IPS DF 4.7 (cell line): Measurements from ENCODE around the gene PCNX4.

ENCODE experiments used
- DNase-seq: peaks from one replicate; pipeline ENCODE4 v3.0.0-alpha.2; 2013; ENCODE audit warnings: low spot score; ENCODE audit errors: extremely low read depth

The PCNX4 gene

GRCh38 chr14:60174352-60175254 lies 82.9 kb downstream of the PCNX4 start:
- no peak for DNase-seq

- DNase-seq = no peak
Observed at GRCh38 chr14:60175255-60175902, 83.7 kb downstream of the PCNX4 start.

- DNase-seq = no peak
Observed at GRCh38 chr14:60178164-60178563, 86.4 kb downstream of the PCNX4 start.

- no peak for DNase-seq
Observed at GRCh38 chr14:60178820-60179219, 87.1 kb downstream of the PCNX4 start.

- DNase-seq = no peak
Observed at GRCh38 chr14:60179431-60179869, 87.7 kb downstream of the PCNX4 start.

- no peak for DNase-seq
Observed at GRCh38 chr14:60183138-60183537, 91.4 kb downstream of the PCNX4 start.

GRCh38 chr14:60183741-60184140 lies 92.0 kb downstream of the PCNX4 start:
- no peak for DNase-seq

- no peak for DNase-seq
Observed at GRCh38 chr14:60184146-60184904, 92.6 kb downstream of the PCNX4 start.

- no peak for DNase-seq
Observed at GRCh38 chr14:60184905-60185555, 93.3 kb downstream of the PCNX4 start.

GRCh38 chr14:60188115-60188514 lies 96.4 kb downstream of the PCNX4 start:
- no peak for DNase-seq

GRCh38 chr14:60188696-60189095 lies 97.0 kb downstream of the PCNX4 start:
- no peak for DNase-seq

GRCh38 chr14:60189923-60190840 lies 98.5 kb downstream of the PCNX4 start:
- DNase-seq = no peak

- no peak for DNase-seq
Observed at GRCh38 chr14:60195179-60195810, 103.6 kb downstream of the PCNX4 start.

GRCh38 chr14:60196291-60196690 lies 104.6 kb downstream of the PCNX4 start:
- no peak for DNase-seq

- DNase-seq = no peak
Observed at GRCh38 chr14:60197629-60198303, 106.0 kb downstream of the PCNX4 start.

- DNase-seq = no peak
Observed at GRCh38 chr14:60199321-60199720, 107.6 kb downstream of the PCNX4 start.

- no peak for DNase-seq
Observed at GRCh38 chr14:60204104-60204842, 112.5 kb downstream of the PCNX4 start.
